Suprapubic skin (tissue), 4 donors: ENCODE data around the gene ALG13.

Experiments used
- CTCF ChIP-seq, 2 donors: fragments of 200-600 bp in 1 of 2; fragments of 450-650 bp in 1 of 2; sonication (generic) in 1 of 2; IDR thresholded peaks; one replicate each; pipeline ENCODE4 v1.5.1; 2016 to 2019; ENCODE audit warnings: antibody characterized with exemption in 2 of 2, mild to moderate bottlenecking in 1 of 2, moderate library complexity in 1 of 2
- EP300 ChIP-seq: sonication (generic); formaldehyde crosslinking; IDR thresholded peaks from one replicate; pipeline ENCODE4 v1.6.1; 2017; ENCODE audit warnings: antibody characterized with exemption
- POLR2A ChIP-seq, 2 donors: fragments of 450-650 bp; IDR thresholded peaks; one replicate each; pipeline ENCODE4 v1.6.1; 2017; ENCODE audit warnings: antibody characterized with exemption in 2 of 2, mild to moderate bottlenecking in 2 of 2, moderate library complexity in 2 of 2
- POLR2AphosphoS5 ChIP-seq, 3 donors: sonication (generic); formaldehyde crosslinking; IDR thresholded peaks; one replicate each; pipeline ENCODE4 v1.6.1; 2017; ENCODE audit warnings: antibody characterized with exemption in 3 of 3

DNA sequence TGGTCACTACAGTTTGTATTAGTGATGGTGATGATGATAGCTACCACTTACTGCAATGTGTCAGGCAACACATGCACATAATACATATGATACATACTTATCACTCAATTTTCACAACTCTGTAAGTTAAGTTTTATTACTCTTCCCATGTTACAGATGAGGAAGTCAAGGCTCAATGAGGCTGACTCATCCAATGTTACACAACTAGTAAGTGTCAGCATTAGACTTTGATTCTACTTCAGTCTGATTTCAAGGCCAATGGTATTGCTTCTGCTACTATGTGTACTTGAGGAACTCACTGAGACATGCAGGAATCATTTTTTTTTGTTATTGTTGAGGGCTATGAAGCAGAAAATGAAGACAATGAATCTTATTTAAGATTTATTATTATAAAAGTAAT is 98.6 kb downstream of the ALG13 start:
- TF ChIP-seq CTCF (IDR thresholded peaks at IDR 0.05): no peak
- TF ChIP-seq POLR2AphosphoS5 (IDR thresholded peaks at IDR 0.05): no peak
- no peak for TF ChIP-seq EP300
- TF ChIP-seq POLR2A (IDR thresholded peaks at IDR 0.05): no peak
